HCT116 (cell line): ENCODE measurements around the gene AP5Z1. TPM values are rescaled to one million over a fixed set of nuclear protein-coding genes. Genes with fewer than 3 reads are reported as not detected.

Experiments used
- ATAC-seq: fragments of 200-7000 bp; cut with Tn5 transposase; 2 replicates; pipeline ENCODE4 v1.9.1; 2020; ENCODE audit warnings: mild to moderate bottlenecking, moderate library complexity
- BruUV-seq: library from RNA; stranded (reverse); fragments of 400-500 nt; replicated peaks from 2 replicates; lab custom pipeline; 2021; lab: Mats Ljungman, UMichigan
- CTCF ChIA-PET: fragments of 300-600 bp; sonication (Branson Sonifier 250); formaldehyde crosslinking; loops from one replicate; lab custom pipeline; 2021; ENCODE audit warnings: antibody characterized with exemption; lab: Charles Lee
- POLR2A ChIA-PET: fragments of 300-600, 350-600 bp; sonication (Branson Sonifier 250); formaldehyde crosslinking; loops from one replicate; lab custom pipeline; 2021; ENCODE audit warnings: antibody characterized with exemption; lab: Charles Lee
- RAD21 ChIA-PET, 2 experiments: fragments of 300-600 bp; sonication (Branson Sonifier 250); formaldehyde crosslinking; loops; one replicate each; lab custom pipeline; 2023; ENCODE audit warnings: low total read pairs in 2 of 2; ENCODE audit not compliant: uncharacterized antibody in 2 of 2, unreplicated experiment in 2 of 2, low non-redundant PET in 1 of 2; lab: Charles Lee
- DNase-seq: peaks from one replicate; pipeline ENCODE4 v3.0.0-alpha.2; 2010; ENCODE audit warnings: low read depth, low spot score
- H2AFZ ChIP-seq: fragments of 200-600 bp; shearing (Covaris generic), sonication (generic); 2 replicates; pipeline ENCODE4 v1.6.1; 2017; ENCODE audit warnings: low read depth, mixed run types, mixed read lengths, antibody characterized with exemption, low read length; ENCODE audit not compliant: poor library complexity, severe bottlenecking
- H3K27ac ChIP-seq: 2 replicates; pipeline ENCODE4 v1.5.1; 2012; ENCODE audit warnings: low read depth, low read length
- H3K27me3 ChIP-seq: fragments of 200-600 bp; sonication (generic); 2 replicates; pipeline ENCODE4 v1.6.1; 2016; ENCODE audit warnings: mixed run types, low read length, mixed read lengths; ENCODE audit not compliant: insufficient read depth
- H3K36me3 ChIP-seq, 2 experiments: fragments of 200-500 bp in 1 of 2; fragments of 200-600 bp in 1 of 2; sonication (Bioruptor generic) in 1 of 2; sonication (generic) in 1 of 2; 2 replicates each; pipeline versions ENCODE4 v1.5.1 to v1.6.1; 2014 to 2016; ENCODE audit warnings: low read length in 2 of 2, inconsistent platforms in 1 of 2, mixed read lengths in 1 of 2, mixed run types in 1 of 2; ENCODE audit not compliant: insufficient read depth in 2 of 2, control insufficient read depth in 1 of 2
- H3K4me1 ChIP-seq, 2 experiments: fragments of 200-600 bp in 1 of 2; sonication (generic) in 1 of 2; 2 replicates each; pipeline versions ENCODE4 v1.5.1 to v1.6.1; 2012 to 2017; ENCODE audit warnings: low read length in 2 of 2, inconsistent platforms in 1 of 2, mild to moderate bottlenecking in 1 of 2, mixed read lengths in 1 of 2, mixed run types in 1 of 2, moderate library complexity in 1 of 2; ENCODE audit not compliant: insufficient read depth in 2 of 2, control insufficient read depth in 1 of 2
- H3K4me2 ChIP-seq: fragments of 200-600 bp; sonication (generic); 2 replicates; pipeline ENCODE4 v1.6.1; 2017; ENCODE audit warnings: mixed run types, low read length, mixed read lengths
- H3K4me3 ChIP-seq, 2 experiments: fragments of 200-600 bp in 1 of 2; sonication (generic) in 1 of 2; replicated peaks in 1 of 2; 2 replicates each; pipeline ENCODE4 v1.5.1; 2011 to 2016; ENCODE audit warnings: low read length in 2 of 2, control low read depth in 1 of 2, low read depth in 1 of 2, mild to moderate bottlenecking in 1 of 2, mixed read lengths in 1 of 2, mixed run types in 1 of 2
- H3K79me2 ChIP-seq: fragments of 200-600 bp; sonication (generic); 2 replicates; pipeline ENCODE4 v1.6.1; 2017; ENCODE audit warnings: mild to moderate bottlenecking, mixed run types, low read length, moderate library complexity, mixed read lengths; ENCODE audit not compliant: insufficient read depth
- H3K9ac ChIP-seq: fragments of 200-600 bp; sonication (generic); 2 replicates; pipeline ENCODE4 v1.6.1; 2016; ENCODE audit warnings: low read length, mixed read lengths
- H3K9me2 ChIP-seq: fragments of 200-600 bp; sonication (generic), shearing (Covaris generic); 2 replicates; pipeline ENCODE4 v1.6.1; 2017; ENCODE audit warnings: mixed run types, mild to moderate bottlenecking, moderate library complexity; ENCODE audit not compliant: insufficient read depth
- H3K9me3 ChIP-seq, 2 experiments: fragments of 200-500 bp in 1 of 2; fragments of 200-600 bp in 1 of 2; sonication (Bioruptor generic) in 1 of 2; sonication (generic) in 1 of 2; 2 replicates each; pipeline ENCODE4 v1.6.1; 2014 to 2017; ENCODE audit warnings: low read length in 2 of 2, mixed read lengths in 2 of 2, inconsistent platforms in 1 of 2, low read depth in 1 of 2, mild to moderate bottlenecking in 1 of 2, mixed run types in 1 of 2, moderate library complexity in 1 of 2; ENCODE audit not compliant: control insufficient read depth in 1 of 2, insufficient read depth in 1 of 2
- H4K20me1 ChIP-seq: fragments of 200-600 bp; sonication (generic), shearing (Covaris generic); 2 replicates; pipeline ENCODE4 v1.6.1; 2017; ENCODE audit warnings: mixed run types, mild to moderate bottlenecking, moderate library complexity; ENCODE audit not compliant: insufficient read depth
- ATF3 ChIP-seq: IDR thresholded peaks from 2 replicates; pipeline ENCODE4 v1.6.1; 2012
- CBX3 ChIP-seq: IDR thresholded peaks from 2 replicates; pipeline ENCODE4 v1.6.1; 2012; ENCODE audit warnings: low read depth
- CEBPB ChIP-seq: IDR thresholded peaks from 2 replicates; pipeline ENCODE4 v1.6.1; 2012; ENCODE audit warnings: low read depth
- CTCF ChIP-seq, 3 experiments: fragments of 200-600 bp in 1 of 3; sonication (generic) in 1 of 3; IDR thresholded peaks in 2 of 3; conservative IDR thresholded peaks in 1 of 3; 2 replicates each; pipeline ENCODE4 v1.5.1; 2012 to 2017; ENCODE audit warnings: low read depth in 2 of 3, low read length in 2 of 3, antibody characterized with exemption in 1 of 3, borderline replicate concordance in 1 of 3, control low read depth in 1 of 3, mild to moderate bottlenecking in 1 of 3, mixed read lengths in 1 of 3, mixed run types in 1 of 3, moderate library complexity in 1 of 3; ENCODE audit not compliant: insufficient read depth in 1 of 3
- EGR1 ChIP-seq: IDR thresholded peaks from 2 replicates; pipeline ENCODE4 v1.6.1; 2012; ENCODE audit warnings: low read depth
- EZH2 ChIP-seq: fragments of 200-600 bp; sonication (generic); IDR thresholded peaks from 2 replicates; pipeline ENCODE4 v1.6.1; 2017; ENCODE audit warnings: antibody characterized with exemption, mixed run types
- EZH2phosphoT487 ChIP-seq: fragments of 200-600 bp; IDR thresholded peaks from 2 replicates; pipeline ENCODE4 v1.6.1; 2018; ENCODE audit warnings: antibody characterized with exemption, borderline replicate concordance
- FOSL1 ChIP-seq: IDR thresholded peaks from 2 replicates; pipeline ENCODE4 v1.6.1; 2012; ENCODE audit warnings: low read depth
- MAX ChIP-seq: IDR thresholded peaks from 2 replicates; pipeline ENCODE4 v1.6.1; 2012
- POLR2A ChIP-seq: IDR thresholded peaks from 2 replicates; pipeline ENCODE4 v1.7.0; 2011; ENCODE audit warnings: borderline replicate concordance; ENCODE audit not compliant: insufficient read depth, insufficient read length; ENCODE audit errors: extremely low read depth
- POLR2AphosphoS5 ChIP-seq: IDR thresholded peaks from 2 replicates; pipeline ENCODE4 v1.6.1; 2011; ENCODE audit warnings: mild to moderate bottlenecking, low read depth, low read length, moderate library complexity
- RAD21 ChIP-seq: IDR thresholded peaks from 2 replicates; pipeline ENCODE4 v1.6.1; 2012; ENCODE audit warnings: low read depth, mild to moderate bottlenecking
- SRF ChIP-seq: IDR thresholded peaks from 2 replicates; pipeline ENCODE4 v1.6.1; 2012; ENCODE audit warnings: low read depth
- YY1 ChIP-seq: IDR thresholded peaks from 2 replicates; pipeline ENCODE4 v1.6.1; 2011; ENCODE audit warnings: low read length, low read depth, moderate library complexity, mild to moderate bottlenecking; ENCODE audit not compliant: insufficient replicate concordance; ENCODE audit errors: extremely low read depth
- ZFX ChIP-seq: fragments of 450-650 bp; IDR thresholded peaks from 2 replicates; pipeline ENCODE4 v1.6.1; 2017
- ZNF274 ChIP-seq: fragments of 200-500 bp; sonication (Bioruptor generic); IDR thresholded peaks from 2 replicates; pipeline ENCODE4 v1.6.1; 2014; ENCODE audit warnings: mild to moderate bottlenecking, low read depth, low read length, inconsistent platforms
- intact Hi-C: fragments of 100-400 bp; cut with micrococcal nuclease; formaldehyde crosslinking; loops from 2 replicates; pipeline ENCODE4 v1.10.0; 2022
- total RNA-seq: library from RNA; stranded (reverse); gene quantifications from one replicate; pipeline ENCODE4 v1.2.1, GENCODE V29; 2021; ENCODE audit not compliant: unreplicated experiment

The AP5Z1 gene
- total RNA-seq, 1 experiment from 2014 or later: 23.2 TPM

GRCh38 chr7:4814433-4814832 is 39.0 kb downstream of the AP5Z1 start:
- no peak for TF ChIP-seq YY1
- TF ChIP-seq EZH2phosphoT487: no peak
- no peak for TF ChIP-seq POLR2AphosphoS5
- TF ChIP-seq ZNF274: no peak
- TF ChIP-seq RAD21: no peak
- no peak for TF ChIP-seq ATF3
- TF ChIP-seq CBX3: no peak
- no peak for TF ChIP-seq FOSL1
- no peak for TF ChIP-seq SRF
- TF ChIP-seq POLR2A: no peak
- TF ChIP-seq EZH2: no peak
- TF ChIP-seq MAX: no peak
- no peak for TF ChIP-seq CEBPB
- TF ChIP-seq ZFX: no peak
- TF ChIP-seq EGR1: no peak
- TF ChIP-seq CTCF (IDR thresholded peaks at IDR 0.05 in 2 of 3, conservative IDR thresholded peaks at IDR 0.05 in 1 of 3; ENCODE audit: borderline replicate concordance in 1 of 3, insufficient read depth in 1 of 3, low read depth in 2 of 3, low read length in 2 of 3): no peak
- TF ChIP-seq, all 23 proteins: peak for 0
- CTCF ChIA-PET: no interaction called here

More at GRCh38 chr7:4814433-4814832, 39.0 kb downstream of the AP5Z1 start:
- Histone ChIP-seq H3K36me3 (no peaks in the 10 kb centered on the region), H3K27me3 (no peaks in the 10 kb centered on the region), H3K9me3 (no peaks in the 10 kb centered on the region), H3K4me1 (no peaks in the 10 kb centered on the region), H3K79me2 (no peaks in the 10 kb centered on the region), H3K4me2 (no peak overlapping the region), H4K20me1 (no peaks in the 10 kb centered on the region), H2AFZ (no peak overlapping the region), H3K27ac (no peak overlapping the region), H3K9ac (no peak overlapping the region), H3K9me2 (no peaks in the 10 kb centered on the region), H3K4me3 (no peak overlapping the region)
- ChIA-PET POLR2A (no interaction called here), RAD21 (no interaction called here)
- no TSS peak for BruUV-seq
- ATAC-seq: no peak
- intact Hi-C loops: no loop called here
- no peak for DNase-seq
